ENCODE measurements around the gene SH3BP5.
A peak's percentile ranks its signal among the peaks of the same experiment; 100 is the strongest.
"Not testable (repeated sequence)": the region's sequence is repeated elsewhere in the genome, so short reads cannot be mapped to it uniquely, and the experiment has no call there.

The SH3BP5 gene, protein sequence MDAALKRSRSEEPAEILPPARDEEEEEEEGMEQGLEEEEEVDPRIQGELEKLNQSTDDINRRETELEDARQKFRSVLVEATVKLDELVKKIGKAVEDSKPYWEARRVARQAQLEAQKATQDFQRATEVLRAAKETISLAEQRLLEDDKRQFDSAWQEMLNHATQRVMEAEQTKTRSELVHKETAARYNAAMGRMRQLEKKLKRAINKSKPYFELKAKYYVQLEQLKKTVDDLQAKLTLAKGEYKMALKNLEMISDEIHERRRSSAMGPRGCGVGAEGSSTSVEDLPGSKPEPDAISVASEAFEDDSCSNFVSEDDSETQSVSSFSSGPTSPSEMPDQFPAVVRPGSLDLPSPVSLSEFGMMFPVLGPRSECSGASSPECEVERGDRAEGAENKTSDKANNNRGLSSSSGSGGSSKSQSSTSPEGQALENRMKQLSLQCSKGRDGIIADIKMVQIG

DNA sequence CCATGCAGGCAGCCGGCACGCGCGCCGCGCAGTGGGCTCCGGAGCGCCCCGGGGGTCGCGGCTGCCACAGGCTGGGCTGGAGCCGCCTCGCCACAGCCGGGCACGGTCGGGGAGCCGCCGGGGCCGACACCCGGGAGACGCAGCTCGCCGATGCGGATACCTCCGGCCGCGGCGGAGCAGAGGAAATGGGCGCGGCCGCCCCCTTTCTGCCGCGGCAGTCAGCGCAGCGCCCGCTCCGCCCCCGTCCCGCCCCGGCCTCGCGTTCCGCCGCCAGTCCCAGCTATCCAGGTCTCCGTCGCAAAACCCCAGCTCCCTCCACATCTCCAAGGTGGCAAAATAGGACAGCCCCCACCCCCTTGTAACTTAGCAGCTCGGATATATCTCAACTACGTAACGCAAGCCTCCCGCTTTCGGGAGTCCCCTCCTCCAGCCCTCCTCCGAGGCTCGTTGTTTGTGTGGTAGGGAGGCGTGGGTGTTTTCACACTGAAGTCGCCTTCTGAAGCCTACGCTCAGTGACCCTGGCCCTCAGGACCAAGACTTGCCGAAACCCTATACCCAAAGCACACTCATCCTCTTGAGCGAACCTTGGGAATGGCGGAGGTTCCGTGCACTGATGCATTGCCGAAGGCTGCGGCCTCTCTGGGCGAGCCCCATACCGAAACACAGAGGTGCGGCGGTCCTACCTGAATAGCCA, at the start of gene SH3BP5:
SH3BP5 (minus strand) TSS at position 182 of the 694 bp plus-strand sequence; CDS start at position 4, 178 bp downstream.
- no peak for DNase-seq (ENCODE audit: low read depth)

GRCh38 chr3:15380980-15381890, 48.8 kb upstream of the SH3BP5 start:
- DNase-seq (ENCODE audit: low read depth) = no peak

GRCh38 chr3:15377961-15378791, 45.8 kb upstream of the SH3BP5 start:
- peak; percentile 70 for DNase-seq (ENCODE audit: low read depth)

DNA sequence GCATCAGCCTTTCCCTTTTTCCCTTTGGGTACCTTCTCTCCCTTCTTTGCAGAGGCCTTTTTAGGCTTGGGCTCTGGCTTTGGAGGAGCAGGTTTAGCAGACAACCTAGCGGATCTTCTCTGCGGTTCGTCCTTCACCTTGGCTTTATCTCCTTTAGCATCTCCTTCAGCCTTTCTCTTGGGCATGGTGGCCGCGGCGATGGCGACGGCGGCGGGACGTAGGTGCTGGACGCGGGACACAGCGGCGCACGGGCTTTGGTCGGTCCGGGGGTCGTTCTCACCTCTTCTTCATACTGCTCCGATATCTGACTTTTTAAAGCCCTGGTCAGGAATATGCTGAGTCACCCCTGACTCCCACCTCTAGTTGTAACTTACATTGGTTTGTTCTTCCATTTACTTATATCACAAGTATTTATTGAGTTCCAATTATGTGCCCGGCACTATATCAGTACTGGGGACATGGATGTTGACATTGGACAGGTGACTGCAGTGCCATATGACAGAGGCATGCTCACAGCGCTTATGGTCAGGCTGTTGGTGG, 43.1 kb upstream of the SH3BP5 start:
- DNase-seq (ENCODE audit: low read depth) = no peak

DNA sequence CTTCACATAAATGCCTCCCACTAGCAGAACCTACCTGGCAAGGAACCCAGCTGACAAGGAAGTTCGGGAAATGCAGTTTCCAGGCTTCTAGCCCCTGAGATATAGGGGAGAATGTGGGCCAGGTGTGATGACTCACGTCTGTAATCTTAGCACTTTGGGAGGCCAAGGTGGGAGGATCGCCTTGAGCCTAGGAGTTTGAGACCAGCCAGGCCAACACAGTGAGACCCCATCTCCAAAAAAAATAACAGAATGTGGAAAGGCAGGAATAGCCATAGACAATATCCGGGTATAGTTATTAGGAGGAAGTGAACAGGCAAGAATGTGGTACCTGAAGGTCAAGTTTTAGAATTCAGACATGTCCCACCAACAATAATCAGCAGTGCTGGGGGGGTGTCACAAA, 40.5 kb upstream of the SH3BP5 start:
- DNase-seq (ENCODE audit: low read depth) = no peak

GRCh38 chr3:15368561-15369135, 36.3 kb upstream of the SH3BP5 start:
- DNase-seq (ENCODE audit: low read depth) = no peak

- no peak for DNase-seq (ENCODE audit: low read depth)
Observed at GRCh38 chr3:15367059-15367458, 34.7 kb upstream of the SH3BP5 start.

DNA sequence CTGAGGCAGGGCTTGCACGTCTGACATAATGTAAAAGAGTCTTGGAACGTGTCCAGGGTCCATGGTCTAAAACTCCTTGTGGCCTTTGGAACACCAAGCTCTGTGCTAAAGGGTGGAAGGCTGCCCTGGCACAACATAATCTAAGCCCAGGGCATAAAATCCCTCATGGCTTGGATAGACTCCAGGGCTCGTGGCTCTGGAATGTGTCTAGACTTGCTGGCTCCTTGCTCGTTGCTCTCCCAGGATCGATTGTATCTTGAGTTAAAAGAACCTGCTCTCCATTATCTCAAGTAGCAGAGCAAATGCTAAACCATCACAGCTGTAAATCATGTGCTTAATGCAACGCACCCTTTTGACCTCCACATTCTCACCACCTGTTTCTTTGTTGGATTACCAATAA, 31.7 kb upstream of the SH3BP5 start:
- DNase-seq (ENCODE audit: low read depth) = not testable (repeated sequence)

DNA sequence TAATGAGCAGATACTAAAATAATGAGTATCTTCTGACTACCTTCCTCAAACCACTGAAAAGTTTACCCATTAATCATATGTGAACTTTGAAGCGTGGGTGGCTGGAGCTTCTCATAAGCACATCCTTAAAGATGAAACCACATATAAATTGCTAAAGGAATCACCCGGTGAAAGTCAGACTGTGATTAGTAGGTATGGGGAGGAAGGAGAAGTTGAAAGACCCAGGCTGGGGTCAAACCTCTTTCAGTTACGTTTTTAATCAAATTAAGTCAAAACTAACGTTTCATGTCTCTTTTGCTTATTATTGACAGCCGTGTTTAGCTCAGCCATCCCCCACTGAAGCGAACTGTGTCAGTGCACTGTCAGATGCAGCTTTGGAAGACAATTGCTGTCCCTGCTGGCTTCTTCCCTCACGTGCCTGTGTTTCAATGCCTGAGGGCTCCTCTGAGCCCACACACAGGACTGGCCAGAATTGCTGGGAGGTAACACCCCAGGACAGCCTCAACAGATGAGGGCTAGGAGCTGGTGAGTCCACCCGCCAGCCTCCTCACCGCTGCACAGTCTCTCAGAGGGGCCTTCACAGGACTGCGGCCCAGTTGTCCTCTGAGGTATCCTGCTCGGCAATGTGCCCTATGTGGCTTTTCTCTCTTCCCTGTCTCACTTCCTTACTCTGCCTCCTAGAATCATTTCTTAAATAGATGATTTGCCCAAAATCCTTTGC, 29.3 kb upstream of the SH3BP5 start:
- no peak for DNase-seq (ENCODE audit: low read depth)

GRCh38 chr3:15360788-15361493, 28.6 kb upstream of the SH3BP5 start:
- DNase-seq (ENCODE audit: low read depth) = no peak

DNA sequence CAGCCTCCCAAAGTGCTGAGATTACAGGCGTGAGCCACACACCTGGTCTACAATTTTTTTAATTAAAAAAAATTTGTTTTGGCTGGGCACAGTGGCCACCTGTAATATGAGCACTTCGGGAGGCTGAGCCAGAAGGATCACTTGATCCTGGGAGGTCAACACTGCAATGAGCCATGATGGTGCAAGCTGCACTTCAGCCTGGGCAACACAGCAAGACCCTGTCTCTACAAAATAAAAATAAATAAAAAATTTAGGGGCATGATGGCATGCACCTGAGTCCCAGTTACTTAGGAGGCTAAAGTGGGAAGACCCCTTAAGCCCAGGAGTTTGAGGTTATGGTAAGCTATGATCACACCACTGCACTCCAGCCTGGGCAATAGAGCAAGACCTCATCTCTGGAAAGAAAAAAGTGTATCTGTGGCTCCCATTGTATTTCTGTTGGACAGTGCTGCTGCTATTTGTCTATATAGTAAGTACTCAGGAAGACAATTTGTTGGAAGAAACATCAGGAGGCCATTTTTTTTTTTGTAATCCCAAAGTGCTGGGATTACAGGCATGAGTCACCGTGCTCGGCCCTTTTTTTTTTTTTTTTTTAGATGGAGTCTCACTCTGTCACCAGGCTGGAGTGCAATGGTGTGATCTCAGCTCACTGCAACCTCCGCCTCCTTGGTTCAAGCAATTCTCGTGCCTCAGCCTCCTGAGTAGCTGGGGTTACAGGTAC, 27.5 kb upstream of the SH3BP5 start:
- DNase-seq (ENCODE audit: low read depth) = no peak

- not testable (repeated sequence) for DNase-seq (ENCODE audit: low read depth)
Observed at GRCh38 chr3:15356651-15357061, 24.3 kb upstream of the SH3BP5 start.

DNA sequence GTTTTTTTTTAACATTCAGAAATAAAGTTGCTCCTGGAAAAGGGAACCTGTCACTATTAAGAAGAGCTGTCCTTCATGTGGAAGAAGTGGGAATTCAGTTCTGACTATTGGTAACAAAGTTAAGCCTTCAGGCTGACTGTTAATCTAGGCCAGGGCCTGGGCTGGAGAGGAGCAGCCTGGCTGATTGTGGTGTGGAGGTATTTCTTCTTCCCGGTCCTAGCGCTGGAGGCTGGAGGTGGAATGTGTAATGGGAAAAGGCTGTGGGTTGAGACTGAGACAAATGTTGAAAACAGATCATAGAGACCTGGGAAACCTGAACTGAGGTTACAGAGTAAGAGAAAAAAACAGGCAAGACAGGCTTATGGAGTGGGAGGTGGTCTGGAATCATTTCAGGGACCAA, 23.8 kb upstream of the SH3BP5 start:
- no peak for DNase-seq (ENCODE audit: low read depth)

DNA sequence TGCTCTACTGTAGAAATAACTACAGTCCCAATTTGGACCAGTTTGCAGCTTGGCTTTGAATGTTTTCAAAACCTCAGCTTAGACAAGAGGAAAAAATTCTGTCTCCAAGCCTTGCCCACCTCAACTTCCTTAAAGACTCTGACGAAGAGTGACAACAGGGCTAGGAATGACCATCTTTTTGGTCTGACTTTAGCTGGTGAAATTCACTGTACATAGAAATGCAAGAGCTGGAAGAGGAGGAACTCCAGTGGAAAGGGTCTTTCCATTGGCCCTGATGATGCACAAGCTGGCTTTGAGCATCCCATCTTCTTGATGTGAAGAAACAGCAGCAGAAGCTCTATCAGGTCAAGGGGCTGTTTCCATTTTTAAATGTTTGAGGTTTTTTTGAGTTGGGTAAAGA, 22.7 kb upstream of the SH3BP5 start:
- DNase-seq (ENCODE audit: low read depth) = no peak

DNA sequence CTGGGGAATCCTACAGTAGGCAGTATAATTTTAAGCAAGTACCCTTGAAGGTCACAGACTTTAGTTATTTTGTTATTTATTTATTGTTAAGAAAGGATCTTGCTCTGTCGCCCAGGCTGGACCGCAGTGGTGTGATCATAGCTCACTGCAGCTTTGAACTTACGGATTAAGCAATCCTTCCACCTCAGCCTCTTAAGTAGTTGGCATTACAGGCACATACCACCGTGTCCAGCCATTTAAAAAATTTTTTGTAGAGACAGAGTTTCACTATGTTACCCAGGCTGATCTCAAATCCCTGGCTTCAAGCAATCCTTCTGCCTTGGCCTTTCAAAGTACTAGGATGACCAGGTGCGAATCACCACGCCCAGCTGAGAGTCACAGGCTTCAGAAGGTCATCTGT, 22.1 kb upstream of the SH3BP5 start:
- no peak for DNase-seq (ENCODE audit: low read depth)

DNA sequence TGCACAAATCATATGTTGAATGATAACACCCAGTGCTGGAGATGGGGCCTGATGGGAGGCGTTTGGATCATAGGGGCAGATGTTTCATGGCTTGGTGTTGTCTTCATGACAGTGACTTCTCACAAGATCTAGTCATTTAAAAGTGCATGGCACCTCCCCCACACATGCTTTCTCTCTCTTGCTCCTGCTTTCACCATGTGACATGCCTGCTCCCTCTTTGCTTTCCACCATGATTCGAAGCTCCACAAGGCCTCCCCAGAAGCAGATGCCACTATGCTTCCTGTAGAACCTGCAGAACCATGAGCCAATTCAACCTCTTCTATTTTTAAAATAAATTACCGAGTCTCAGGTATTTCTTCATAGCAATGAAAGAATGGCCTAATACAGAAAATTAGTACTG, 17.8 kb upstream of the SH3BP5 start:
- no peak for DNase-seq (ENCODE audit: low read depth)

DNA sequence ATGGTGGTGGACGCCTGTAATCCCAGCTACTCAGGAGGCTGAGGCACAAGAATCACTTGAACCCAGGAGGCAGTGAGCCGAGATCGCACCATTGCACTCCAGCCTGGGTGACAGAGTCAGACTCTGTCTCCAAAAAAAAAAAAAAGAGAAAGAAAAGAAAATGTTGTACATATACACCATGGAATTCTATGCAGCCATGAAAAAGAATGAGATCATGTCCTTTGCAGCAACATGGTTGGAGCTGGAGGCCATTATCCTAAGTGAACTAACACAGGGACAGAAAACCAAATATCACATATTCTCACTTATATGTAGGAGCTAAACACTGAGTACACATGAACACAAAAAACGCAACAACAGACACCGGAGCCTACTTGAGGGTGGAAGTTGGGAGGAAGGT, 17.1 kb upstream of the SH3BP5 start:
- not testable (repeated sequence) for DNase-seq (ENCODE audit: low read depth)

DNA sequence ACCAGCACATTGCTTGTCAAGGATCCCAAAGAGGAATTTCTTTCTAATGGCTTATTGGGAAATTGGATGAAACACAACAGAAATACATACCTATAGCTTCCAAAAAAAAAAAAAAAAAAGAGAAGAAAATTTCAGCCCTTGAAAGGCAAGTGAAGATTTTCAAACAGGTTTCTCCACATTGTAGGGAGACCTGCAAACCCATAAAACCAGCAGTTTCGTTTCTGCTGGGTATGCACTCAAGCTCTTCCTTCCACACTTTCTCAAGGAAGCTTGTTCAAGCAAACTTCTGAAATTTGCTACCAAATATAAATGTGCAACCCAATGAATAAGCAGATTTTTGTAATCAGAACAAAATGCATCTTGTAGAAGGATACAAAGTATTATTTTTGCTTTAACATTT, 15.9 kb upstream of the SH3BP5 start:
- DNase-seq (ENCODE audit: low read depth) = no peak

GRCh38 chr3:15347737-15348110, 15.3 kb upstream of the SH3BP5 start:
- DNase-seq (ENCODE audit: low read depth) = no peak
